Measurements from ENCODE around the gene CEP85L.

GRCh38 chr6:118630923-118631322 lies 20.5 kb downstream of the CEP85L start:
- TF ChIP-seq POLR2AphosphoS5 (IDR thresholded peaks at IDR 0.05; ENCODE audit: low read depth) (no peak), CTCF (conservative IDR thresholded peaks at IDR 0.05; ENCODE audit: low read depth in 2 of 2) (no peak), EZH2 (IDR thresholded peaks at IDR 0.05; ENCODE audit: low read depth, unreplicated experiment) (no peak), STAT1 (IDR thresholded peaks at IDR 0.05; ENCODE audit: unreplicated experiment) (no peak)
